H1 (cell line): ENCODE data around the gene ACRV1. TPM values are rescaled to one million over a fixed set of nuclear protein-coding genes. Genes with fewer than 3 reads are reported as not detected.

Experiments
- CTCF ChIA-PET: fragments of 300-600 bp; sonication (Branson Sonifier 250); formaldehyde crosslinking; loops from one replicate; lab custom pipeline; 2021; ENCODE audit not compliant: partially characterized antibody; lab: Charles Lee
- POLR2A ChIA-PET: fragments of 300-600 bp; sonication (Branson Sonifier 250); formaldehyde crosslinking; loops from one replicate; lab custom pipeline; 2021; ENCODE audit warnings: inconsistent platforms; ENCODE audit not compliant: partially characterized antibody; lab: Charles Lee
- DNase-seq, 2 experiments: peaks; one replicate each; pipeline versions ENCODE4 v3.0.0 to v3.0.0-alpha.2; 2010 to 2022; ENCODE audit warnings: low spot score in 2 of 2, low read depth in 1 of 2, mixed read lengths in 1 of 2
- FAIRE-seq: peaks from 2 replicates; lab custom pipeline; 2011; peaks lifted over from hg19 to GRCh38; lab: Jason Lieb, UNC
- H2AFZ ChIP-seq: 2 replicates; pipeline ENCODE4 v1.8.1; 2012; ENCODE audit warnings: low read length, inconsistent platforms
- H2AK5ac ChIP-seq: 2 replicates; pipeline ENCODE4 v1.6.1; 2013; ENCODE audit warnings: low read depth, low read length
- H2BK120ac ChIP-seq: replicated peaks from 2 replicates; pipeline ENCODE3; 2013; ENCODE audit warnings: low read depth, low read length, inconsistent platforms
- H2BK12ac ChIP-seq: 2 replicates; pipeline ENCODE4 v1.6.1; 2013; ENCODE audit warnings: low read depth, low read length
- H2BK15ac ChIP-seq: 2 replicates; pipeline ENCODE4 v1.6.1; 2013; ENCODE audit warnings: low read length
- H2BK20ac ChIP-seq: 2 replicates; pipeline ENCODE4 v1.6.1; 2013; ENCODE audit warnings: low read length
- H2BK5ac ChIP-seq: 2 replicates; pipeline ENCODE4 v1.6.1; 2013; ENCODE audit warnings: low read depth, low read length
- H3K14ac ChIP-seq: 2 replicates; pipeline ENCODE4 v1.6.1; 2013; ENCODE audit warnings: inconsistent platforms; ENCODE audit not compliant: insufficient read length
- H3K18ac ChIP-seq: 2 replicates; pipeline ENCODE4 v1.6.1; 2013; ENCODE audit warnings: low read length; ENCODE audit errors: extremely low read depth
- H3K23ac ChIP-seq: 2 replicates; pipeline ENCODE4 v1.6.1; 2013; ENCODE audit warnings: inconsistent platforms; ENCODE audit not compliant: insufficient read length
- H3K23me2 ChIP-seq: 2 replicates; pipeline ENCODE4 v1.6.1; 2013; ENCODE audit warnings: low read depth, low read length
- H3K27ac ChIP-seq: 2 replicates; pipeline ENCODE4 v1.6.1; 2011; ENCODE audit warnings: low read depth, low read length, inconsistent platforms
- H3K27me3 ChIP-seq, 4 experiments: replicated peaks in 1 of 4; 1 replicate in 1 of 4; 2 replicates in 3 of 4; pipeline versions ENCODE4 v1.6.1 to v1.8.1; 2011 to 2013; ENCODE audit warnings: low read length in 3 of 4, mild to moderate bottlenecking in 3 of 4, inconsistent platforms in 2 of 4, mixed read lengths in 2 of 4, moderate library complexity in 1 of 4; ENCODE audit not compliant: control insufficient read depth in 3 of 4, insufficient read depth in 3 of 4; ENCODE audit errors: extremely low read depth in 1 of 4
- H3K36me3 ChIP-seq, 4 experiments: 2 replicates each; pipeline versions ENCODE4 v1.6.1 to v1.8.1; 2011 to 2013; ENCODE audit warnings: mild to moderate bottlenecking in 4 of 4, low read length in 3 of 4, moderate library complexity in 2 of 4, control low read depth in 1 of 4, inconsistent platforms in 1 of 4; ENCODE audit not compliant: insufficient read depth in 4 of 4, control insufficient read depth in 2 of 4
- H3K4ac ChIP-seq: replicated peaks from 2 replicates; pipeline ENCODE3; 2013; ENCODE audit warnings: low read length, low read depth, mixed read lengths, inconsistent platforms; ENCODE audit not compliant: insufficient read length
- H3K4me1 ChIP-seq, 4 experiments: replicated peaks in 1 of 4; 1 replicate in 1 of 4; 2 replicates in 3 of 4; pipeline versions ENCODE4 v1.6.1 to v1.8.1; 2011 to 2013; ENCODE audit warnings: low read length in 3 of 4, inconsistent platforms in 2 of 4, mixed read lengths in 1 of 4; ENCODE audit not compliant: insufficient read depth in 4 of 4, control insufficient read depth in 3 of 4
- H3K4me2 ChIP-seq, 2 experiments: 2 replicates each; pipeline versions ENCODE4 v1.6.1 to v1.8.1; 2011 to 2013; ENCODE audit warnings: low read depth in 2 of 2, low read length in 2 of 2, control low read depth in 1 of 2, inconsistent platforms in 1 of 2, mild to moderate bottlenecking in 1 of 2; ENCODE audit not compliant: insufficient read depth in 1 of 2
- H3K4me3 ChIP-seq, 4 experiments: fragments of 200-600, 300-600 bp in 1 of 4; sonication (generic), shearing (Covaris generic), sonication (Bioruptor Twin) in 1 of 4; 2 replicates each; pipeline versions ENCODE4 v1.5.1 to v1.8.1; 2011 to 2016; ENCODE audit warnings: low read length in 4 of 4, low read depth in 3 of 4, control low read depth in 2 of 4, inconsistent platforms in 2 of 4, mild to moderate bottlenecking in 2 of 4, mixed read lengths in 1 of 4, moderate library complexity in 1 of 4; ENCODE audit not compliant: insufficient read depth in 2 of 4; ENCODE audit errors: extremely low read depth in 1 of 4
- H3K56ac ChIP-seq: replicated peaks from 2 replicates; pipeline ENCODE3; 2013; ENCODE audit warnings: low read depth, mild to moderate bottlenecking, mixed read lengths, low read length, inconsistent platforms; ENCODE audit not compliant: insufficient read length
- H3K79me1 ChIP-seq: 2 replicates; pipeline ENCODE4 v1.6.1; 2013; ENCODE audit warnings: low read depth, low read length, control low read depth
- H3K79me2 ChIP-seq, 2 experiments: 2 replicates each; pipeline versions ENCODE4 v1.6.1 to v1.8.1; 2012 to 2013; ENCODE audit warnings: low read length in 2 of 2, mild to moderate bottlenecking in 2 of 2, inconsistent platforms in 1 of 2; ENCODE audit not compliant: insufficient read depth in 2 of 2, control insufficient read depth in 1 of 2
- H3K9ac ChIP-seq, 4 experiments: replicated peaks in 1 of 4; 1 replicate in 1 of 4; 2 replicates in 3 of 4; pipeline versions ENCODE4 v1.6.1 to v1.8.1; 2011 to 2013; ENCODE audit warnings: low read depth in 3 of 4, low read length in 3 of 4, control low read depth in 2 of 4, mild to moderate bottlenecking in 2 of 4, moderate library complexity in 2 of 4, inconsistent platforms in 1 of 4; ENCODE audit errors: extremely low read depth in 1 of 4
- H3K9me3 ChIP-seq, 2 experiments: 2 replicates each; pipeline versions ENCODE4 v1.6.1 to v1.8.1; 2012 to 2013; ENCODE audit warnings: mild to moderate bottlenecking in 2 of 2, moderate library complexity in 2 of 2, control low read depth in 1 of 2, inconsistent platforms in 1 of 2, low read depth in 1 of 2, low read length in 1 of 2, mixed read lengths in 1 of 2; ENCODE audit not compliant: insufficient read depth in 2 of 2
- H4K20me1 ChIP-seq, 2 experiments: replicated peaks in 1 of 2; 2 replicates each; pipeline versions ENCODE3 to v1.8.1; 2011 to 2013; ENCODE audit warnings: inconsistent platforms in 2 of 2, low read length in 2 of 2, mild to moderate bottlenecking in 1 of 2; ENCODE audit not compliant: insufficient read depth in 2 of 2, control insufficient read depth in 1 of 2
- H4K5ac ChIP-seq: 2 replicates; pipeline ENCODE4 v1.6.1; 2013; ENCODE audit warnings: low read length, low read depth, mixed read lengths, inconsistent platforms; ENCODE audit not compliant: insufficient read length
- H4K8ac ChIP-seq: 2 replicates; pipeline ENCODE4 v1.8.0; 2013; ENCODE audit warnings: mild to moderate bottlenecking, moderate library complexity, low read length, inconsistent platforms; ENCODE audit not compliant: insufficient read depth; ENCODE audit errors: extremely low read depth
- H4K91ac ChIP-seq: replicated peaks from 2 replicates; pipeline ENCODE3; 2013; ENCODE audit warnings: low read length, mixed read lengths, inconsistent platforms; ENCODE audit not compliant: insufficient read length
- ASH2L ChIP-seq: fragments of 200-600, 300-600 bp; sonication (generic); IDR thresholded peaks from one replicate; pipeline ENCODE4 v1.7.1; 2017; ENCODE audit warnings: low read length
- CBX8 ChIP-seq: fragments of 300-800, 300-1000 bp; sonication (generic); IDR thresholded peaks from 2 replicates; pipeline ENCODE4 v1.7.1; 2016; ENCODE audit warnings: low read depth, low read length, borderline replicate concordance
- CEBPB ChIP-seq: IDR thresholded peaks from 2 replicates; pipeline ENCODE4 v1.6.1; 2012; ENCODE audit warnings: low read depth, low read length
- CHD2 ChIP-seq: IDR thresholded peaks from 2 replicates; pipeline ENCODE4 v1.6.1; 2012; ENCODE audit warnings: low read length, improper control_type of control experiment
- GABPA ChIP-seq: IDR thresholded peaks from 2 replicates; pipeline ENCODE4 v1.6.1; 2011; ENCODE audit warnings: mild to moderate bottlenecking, low read length, moderate library complexity, borderline replicate concordance; ENCODE audit not compliant: insufficient read depth
- JUN ChIP-seq: IDR thresholded peaks from 2 replicates; pipeline ENCODE4 v1.6.1; 2011; ENCODE audit warnings: low read depth, mild to moderate bottlenecking, improper control_type of control experiment, low read length
- JUND ChIP-seq: IDR thresholded peaks from 2 replicates; pipeline ENCODE4 v1.6.1; 2011; ENCODE audit warnings: mild to moderate bottlenecking, improper control_type of control experiment, low read length
- KDM5A ChIP-seq: fragments of 200-600 bp; IDR thresholded peaks from 2 replicates; pipeline ENCODE4 v1.7.1; 2012; ENCODE audit warnings: mild to moderate bottlenecking, low read length, inconsistent platforms, mixed read lengths
- POLR2A ChIP-seq, 2 experiments: IDR thresholded peaks; 1 replicate in 1 of 2; 2 replicates in 1 of 2; pipeline ENCODE4 v1.6.1; 2011; ENCODE audit warnings: low read depth in 2 of 2, low read length in 2 of 2, mild to moderate bottlenecking in 2 of 2; ENCODE audit errors: control extremely low read depth in 1 of 2
- POU5F1 ChIP-seq: IDR thresholded peaks from 2 replicates; pipeline ENCODE4 v1.6.1; 2011; ENCODE audit warnings: low read depth, mild to moderate bottlenecking, low read length, moderate library complexity
- RNF2 ChIP-seq: fragments of 200-900, 300-1000 bp; sonication (generic); IDR thresholded peaks from 2 replicates; pipeline ENCODE4 v1.7.1; 2016; ENCODE audit warnings: borderline replicate concordance, low read depth, mild to moderate bottlenecking, antibody characterized with exemption, low read length; ENCODE audit not compliant: poor library complexity, severe bottlenecking; ENCODE audit errors: missing control alignments
- TAF7 ChIP-seq: optimal IDR thresholded peaks from 2 replicates; pipeline ENCODE3; 2011; ENCODE audit warnings: low read depth, mild to moderate bottlenecking, inconsistent platforms, low read length, moderate library complexity, borderline replicate concordance
- TBP ChIP-seq: IDR thresholded peaks from 2 replicates; pipeline ENCODE4 v1.6.1; 2011; ENCODE audit warnings: low read depth, low read length, improper control_type of control experiment
- WGBS, 2 experiments: shearing (Covaris generic) in 1 of 2; methylation state at CpG; one replicate each; pipeline versions ENCODE4 v1.1.6 to v1.1.7; 2013 to 2015; ENCODE audit warnings: low lambda C conversion rate in 2 of 2, mixed read lengths in 2 of 2, inconsistent platforms in 1 of 2, low coverage in 1 of 2, missing lambda C conversion rate in 1 of 2; ENCODE audit not compliant: insufficient replicate concordance in 2 of 2, insufficient coverage in 1 of 2, insufficient read length in 1 of 2; ENCODE audit errors: extremely low coverage in 1 of 2, missing lambda C conversion rate in 1 of 2; 5-methylcytosine and 5-hydroxymethylcytosine counted together
- polyA plus RNA-seq, 7 experiments: library from polyadenylated mRNA; depleted of rRNA in 3 of 7; stranded (reverse) in 5 of 7; unstranded in 2 of 7; fragments of >200 nt in 5 of 7; fragments of 200-250 nt in 2 of 7; gene quantifications; 1 replicate in 5 of 7; 2 replicates in 1 of 7; 4 replicates in 1 of 7; pipeline versions ENCODE4 v1.2.1 to v1.2.3, GENCODE V29; 2011 to 2013; ENCODE audit warnings: missing spikeins in 2 of 7, mixed read lengths in 2 of 7
- total RNA-seq: library from RNA; stranded (reverse); fragmentation: NEBNext Ultra II Directional; extraction: Animal tissue kit (Norgen Biotek cat#: 25700); gene quantifications from 2 replicates; pipeline ENCODE4 v1.2.1, GENCODE V29; 2021

Gene ACRV1
- total and polyA plus RNA-seq, 2 of the 8 experiments (the other 6 are each of a cell fraction or from before 2014, with no cell fraction given): 0.06 TPM; not detected in 1

DNA sequence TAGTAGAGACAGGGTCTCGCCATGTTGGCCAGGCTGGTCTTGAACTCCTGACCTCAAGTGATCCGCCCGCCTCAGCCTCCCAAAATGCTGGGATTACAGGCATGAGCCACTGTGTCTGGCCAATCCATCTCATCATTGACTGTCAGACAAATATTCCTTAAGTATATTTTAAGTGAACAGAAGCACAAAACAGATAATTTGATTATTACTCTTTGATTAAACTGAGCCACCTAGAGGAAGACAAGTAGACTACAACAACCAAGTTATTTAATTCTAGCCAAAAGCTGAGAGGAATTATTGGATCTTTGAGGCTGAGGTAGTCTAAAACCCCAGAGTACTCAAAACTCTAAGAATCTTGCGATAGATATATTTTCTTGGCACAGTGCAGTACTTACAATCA, 1.2 kb downstream of the ACRV1 start:
- H4K20me1 ChIP-seq: no peaks in the 10 kb centered on the region
- no peak overlapping the region for H2BK12ac ChIP-seq
- POLR2A ChIA-PET: interaction anchor here (0.9 to 3.4 kb wide), 3 partner anchors 8 to 200 kb away, joined by 3 to 18 read pairs (median 3); no protein-coding TSS in a partner anchor
- CTCF ChIA-PET: interaction anchor here (0.6 to 5.7 kb wide), 20 partner anchors 9 to 199 kb away, joined by 3 to 45 read pairs (median 3); partner anchors contain the start of gene EI24
- DNase-seq: no peak
- H3K14ac ChIP-seq: no peak overlapping the region
- H3K9me3 ChIP-seq: no peaks in the 10 kb centered on the region
- H2BK15ac ChIP-seq: no peak overlapping the region
- H2BK120ac ChIP-seq: no peak overlapping the region
- H4K5ac ChIP-seq: no peak overlapping the region
- no peak overlapping the region for H2AK5ac ChIP-seq
- no peak overlapping the region for H2BK5ac ChIP-seq
- no peak overlapping the region for H3K4me3 ChIP-seq
- H3K23ac ChIP-seq: no peak overlapping the region
- no peaks in the 10 kb centered on the region for H3K79me2 ChIP-seq
- H3K4ac ChIP-seq: no peak overlapping the region
- H3K79me1 ChIP-seq: 0 out of 2 replicates have a peak, but pooled peaks cover 2% of the 10 kb centered on the region
- H3K27me3 ChIP-seq: no peaks in the 10 kb centered on the region
- H3K18ac ChIP-seq: no peak overlapping the region
- FAIRE-seq: no peak
- no peak overlapping the region for H2AFZ ChIP-seq
- H3K23me2 ChIP-seq: no peaks in the 10 kb centered on the region
- H3K4me1 ChIP-seq: no peaks in the 10 kb centered on the region
- H3K27ac ChIP-seq: no peak overlapping the region
- H2BK20ac ChIP-seq: no peak overlapping the region
- no peak overlapping the region for H3K4me2 ChIP-seq
- 89% methylated on average over 4 of the region's 4 CpGs; no CpG with 5 or more reads in 1 of the 2 experiments for WGBS, 2 experiments
- H4K8ac ChIP-seq: no peak overlapping the region
- H4K91ac ChIP-seq: no peak overlapping the region
- no peak overlapping the region for H3K9ac ChIP-seq
- peaks cover 0 to 36% (median 25%) of the 10 kb centered on the region in 4 experiments; a peak in 7 of 8 replicates for H3K36me3 ChIP-seq
- H3K56ac ChIP-seq: no peak overlapping the region
- TF ChIP-seq TAF7 (no peak), JUND (no peak), JUN (no peak), ASH2L (no peak), GABPA (no peak), CEBPB (no peak), RNF2 (no peak), POU5F1 (no peak), CHD2 (no peak), CBX8 (no peak), KDM5A (no peak), TBP (no peak), POLR2A (IDR thresholded peaks at IDR 0.05; ENCODE audit: control extremely low read depth in 1 of 2, low read depth in 2 of 2, low read length in 2 of 2) (no peak)
